Measurements from ENCODE around the gene SEZ6. TPM values are rescaled to one million over a fixed set of nuclear protein-coding genes. Genes with fewer than 3 reads are reported as not detected.

The SEZ6 gene
- total RNA-seq, 4 donors from 2014 or later: not detected

GRCh38 chr17:28918295-28918694 is 87.5 kb downstream of the SEZ6 start:
- Histone ChIP-seq H3K27me3 (no peaks in the 10 kb centered on the region), H3K36me3 (peaks cover 5 to 92% of the 10 kb centered on the region in 2 donors), H3K4me1 (peaks cover 0 to 15% of the 10 kb centered on the region in 2 donors), H3K27ac (peak overlapping the region in 3 of 4 donors; percentile 66 to 79 (median 77)), H3K9me3 (no peaks in the 10 kb centered on the region), H3K4me3 (no peak overlapping the region)
- in situ Hi-C loops (cut with MboI; ENCODE audit: low sequenced_read_pairs in 4 of 4) (loop anchor here in 2 of 4 donors (10.0 kb wide), 1 partner anchor 153 kb away; no protein-coding TSS in a partner anchor), intact Hi-C loops (cut with DNase I; ENCODE audit: low total_unique reads) (loop anchor here (5.0 kb wide), 1 partner anchor 156 kb away; no protein-coding TSS in a partner anchor)
- ATAC-seq: no peak
- no peak for DNase-seq
- TF ChIP-seq POLR2A (IDR thresholded peaks at IDR 0.05): no peak
- no peak for TF ChIP-seq CTCF (IDR thresholded peaks at IDR 0.05 in 4 of 5, conservative IDR thresholded peaks at IDR 0.05 in 1 of 5)

GRCh38 chr17:28917465-28917864 is 88.4 kb downstream of the SEZ6 start:
- in situ Hi-C loops (cut with MboI; ENCODE audit: low sequenced_read_pairs in 4 of 4) (loop anchor here in 2 of 4 donors (10.0 kb wide), 1 partner anchor 153 kb away; no protein-coding TSS in a partner anchor), intact Hi-C loops (cut with DNase I; ENCODE audit: low total_unique reads) (loop anchor here (5.0 kb wide), 1 partner anchor 155 kb away; no protein-coding TSS in a partner anchor)
- ATAC-seq: peak; percentile 52 to 75

DNA sequence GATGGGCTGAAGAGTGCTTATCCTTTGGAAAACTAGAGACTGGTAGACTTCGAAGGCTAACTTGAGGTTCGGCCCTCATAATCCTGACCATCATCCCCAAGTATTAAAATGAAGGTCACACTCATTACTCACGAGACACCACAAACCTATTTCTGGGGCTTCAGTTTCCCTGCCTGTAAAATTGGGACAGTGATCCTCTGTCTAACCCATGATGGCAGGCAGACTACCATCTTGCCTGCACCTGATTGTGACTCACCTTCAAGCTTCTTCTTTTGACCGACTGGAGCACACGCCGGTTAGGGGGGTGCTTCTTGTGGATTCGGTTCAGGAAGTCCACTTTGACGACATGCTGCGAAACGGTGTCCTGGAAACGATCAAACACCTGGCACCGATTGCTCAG is 88.8 kb downstream of the SEZ6 start:
- intact Hi-C loops (cut with DNase I; ENCODE audit: low total_unique reads) (loop anchor here (5.0 kb wide), 1 partner anchor 155 kb away; no protein-coding TSS in a partner anchor), in situ Hi-C loops (cut with MboI; ENCODE audit: low sequenced_read_pairs in 4 of 4) (loop anchor here in 2 of 4 donors (10.0 kb wide), 1 partner anchor 152 kb away; no protein-coding TSS in a partner anchor)
- Histone ChIP-seq H3K36me3 (peaks cover 5 to 92% of the 10 kb centered on the region in 2 donors), H3K4me1 (peaks cover 0 to 15% of the 10 kb centered on the region in 2 donors), H3K27ac (peak overlapping the region; percentile 66 to 79 (median 72)), H3K9me3 (no peaks in the 10 kb centered on the region), H3K27me3 (no peaks in the 10 kb centered on the region), H3K4me3 (no peak overlapping the region)
- ATAC-seq (peak; percentile 37 to 85), DNase-seq (no peak)
- TF ChIP-seq CTCF (IDR thresholded peaks at IDR 0.05 in 4 of 5, conservative IDR thresholded peaks at IDR 0.05 in 1 of 5) (no peak), POLR2A (IDR thresholded peaks at IDR 0.05) (no peak)

More at GRCh38 chr17:28917465-28917864, 88.4 kb downstream of the SEZ6 start:
- no peak for TF ChIP-seq CTCF (IDR thresholded peaks at IDR 0.05 in 4 of 5, conservative IDR thresholded peaks at IDR 0.05 in 1 of 5)
- no peak for TF ChIP-seq POLR2A (IDR thresholded peaks at IDR 0.05)
- Histone ChIP-seq H3K27me3 (no peaks in the 10 kb centered on the region), H3K9me3 (no peaks in the 10 kb centered on the region), H3K36me3 (peaks cover 5 to 92% of the 10 kb centered on the region in 2 donors), H3K27ac (peak overlapping the region; percentile 66 to 79 (median 72)), H3K4me3 (no peak overlapping the region), H3K4me1 (peaks cover 0 to 15% of the 10 kb centered on the region in 2 donors)
- DNase-seq: no peak

DNA sequence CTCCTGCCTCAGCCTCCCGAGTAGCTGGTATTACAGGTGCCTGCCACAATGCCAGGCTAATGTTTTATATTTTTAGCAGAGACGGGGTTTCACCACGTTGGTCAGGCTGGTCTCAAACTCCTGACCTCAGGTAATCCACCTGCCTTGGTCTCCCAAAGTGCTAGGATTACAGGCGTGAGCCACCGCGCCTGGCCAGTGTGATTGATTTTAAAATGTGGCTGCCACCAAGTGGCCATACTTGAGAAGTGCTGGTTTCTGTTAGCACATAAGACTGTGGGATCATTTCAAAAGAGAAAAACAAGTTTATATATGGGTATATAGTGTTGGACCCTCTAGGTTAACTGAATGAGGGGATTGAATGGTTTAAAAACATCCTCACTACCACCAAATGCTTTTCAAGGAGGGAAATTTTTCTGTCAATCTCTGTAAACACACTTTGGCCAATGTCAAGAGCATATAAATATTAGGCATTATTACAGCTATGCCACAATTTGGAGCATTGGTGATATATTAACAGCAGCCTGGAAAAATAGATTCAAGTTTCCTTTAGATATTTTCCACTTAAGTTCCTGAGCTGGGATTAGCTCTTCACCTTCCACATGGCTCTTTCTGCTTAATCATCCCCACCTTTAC is 89.4 kb downstream of the SEZ6 start:
- in situ Hi-C loops (cut with MboI; ENCODE audit: low sequenced_read_pairs in 4 of 4): loop anchor here in 2 of 4 donors (10.0 kb wide), 1 partner anchor 152 kb away; no protein-coding TSS in a partner anchor

More for the DNA sequence above, 89.4 kb downstream of the SEZ6 start:
- Histone ChIP-seq H3K9me3 (no peaks in the 10 kb centered on the region), H3K4me3 (no peak overlapping the region), H3K27me3 (no peaks in the 10 kb centered on the region), H3K27ac (peak overlapping the region; percentile 66 to 79 (median 72)), H3K4me1 (peaks cover 0 to 15% of the 10 kb centered on the region in 2 donors), H3K36me3 (peaks cover 5 to 92% of the 10 kb centered on the region in 2 donors)
- intact Hi-C loops (cut with DNase I; ENCODE audit: low total_unique reads): loop anchor here (5.0 kb wide), 1 partner anchor 154 kb away; no protein-coding TSS in a partner anchor
- ATAC-seq (peak in 1 of 2 donors; percentile 74), DNase-seq (peak in 1 of 2 donors; percentile 52)
- TF ChIP-seq POLR2A (IDR thresholded peaks at IDR 0.05) (no peak), CTCF (IDR thresholded peaks at IDR 0.05 in 4 of 5, conservative IDR thresholded peaks at IDR 0.05 in 1 of 5) (peak; percentile 63 to 72 (median 70))

All from gastrocnemius medialis (tissue), 4 donors.